ENCODE data around the gene LRRC4B.

GRCh38 chr19:50565984-50566903 is 2.0 kb downstream of the LRRC4B start:
- no peak for TF ChIP-seq SIN3A (conservative IDR thresholded peaks at IDR 0.05 in 1 of 2, IDR thresholded peaks at IDR 0.05 in 1 of 2; ENCODE audit: low read depth in 1 of 2, low read length in 2 of 2)
- 0 out of 2 replicates have a peak, but pooled peaks have one; percentile 23 for TF ChIP-seq TAF1 (IDR thresholded peaks at IDR 0.05; ENCODE audit: low read depth, low read length)
- no peak for TF ChIP-seq POLR2A (IDR thresholded peaks at IDR 0.05; ENCODE audit: control extremely low read depth in 1 of 2, low read depth in 2 of 2, low read length in 2 of 2)
- TF ChIP-seq CTCF (IDR thresholded peaks at IDR 0.05; ENCODE audit: control extremely low read depth in 1 of 3, insufficient read depth in 1 of 3, low read depth in 1 of 3, low read length in 3 of 3) = no peak
- TF ChIP-seq RFX5 (IDR thresholded peaks at IDR 0.05; ENCODE audit: borderline replicate concordance, low read depth, low read length) = no peak
